ENCODE results near the gene TUBAL3.

Gene TUBAL3

GRCh38 chr10:5349362-5349761 lies 55.3 kb downstream of the TUBAL3 start:
- Histone ChIP-seq H3K4me1 (ENCODE audit: insufficient read depth, low read length) (no peaks in the 10 kb centered on the region), H3K4me3 (ENCODE audit: low read length) (no peak overlapping the region), H3K9me3 (ENCODE audit: insufficient read depth, low read depth, low read length) (no peaks in the 10 kb centered on the region), H3K36me3 (ENCODE audit: insufficient read depth, low read depth, low read length) (no peaks in the 10 kb centered on the region), H3K27ac (ENCODE audit: low read length) (no peak overlapping the region), H3K9ac (ENCODE audit: low read depth, low read length) (no peak overlapping the region), H3K27me3 (ENCODE audit: insufficient read depth, low read length) (no peaks in the 10 kb centered on the region)

GRCh38 chr10:5346881-5347280 lies 57.7 kb downstream of the TUBAL3 start:
- no peaks in the 10 kb centered on the region for H3K36me3 ChIP-seq (ENCODE audit: insufficient read depth, low read depth, low read length)
- no peak overlapping the region for H3K4me3 ChIP-seq (ENCODE audit: low read length)
- H3K27ac ChIP-seq (ENCODE audit: low read length), result no peak overlapping the region
- no peak overlapping the region for H3K9ac ChIP-seq (ENCODE audit: low read depth, low read length)
- H3K27me3 ChIP-seq (ENCODE audit: insufficient read depth, low read length), result no peaks in the 10 kb centered on the region
- H3K9me3 ChIP-seq (ENCODE audit: insufficient read depth, low read depth, low read length), result no peaks in the 10 kb centered on the region
- no peaks in the 10 kb centered on the region for H3K4me1 ChIP-seq (ENCODE audit: insufficient read depth, low read length)

GRCh38 chr10:5344746-5345145 lies 59.9 kb downstream of the TUBAL3 start:
- H3K9me3 ChIP-seq (ENCODE audit: insufficient read depth, low read depth, low read length), result no peaks in the 10 kb centered on the region
- no peak overlapping the region for H3K9ac ChIP-seq (ENCODE audit: low read depth, low read length)
- no peak overlapping the region for H3K4me3 ChIP-seq (ENCODE audit: low read length)
- H3K27me3 ChIP-seq (ENCODE audit: insufficient read depth, low read length), result no peaks in the 10 kb centered on the region
- H3K4me1 ChIP-seq (ENCODE audit: insufficient read depth, low read length), result no peaks in the 10 kb centered on the region
- no peaks in the 10 kb centered on the region for H3K36me3 ChIP-seq (ENCODE audit: insufficient read depth, low read depth, low read length)
- no peak overlapping the region for H3K27ac ChIP-seq (ENCODE audit: low read length)

- Histone ChIP-seq H3K4me3 (ENCODE audit: low read length) (no peak overlapping the region), H3K9me3 (ENCODE audit: insufficient read depth, low read depth, low read length) (no peaks in the 10 kb centered on the region), H3K4me1 (ENCODE audit: insufficient read depth, low read length) (no peaks in the 10 kb centered on the region), H3K36me3 (ENCODE audit: insufficient read depth, low read depth, low read length) (no peaks in the 10 kb centered on the region), H3K27ac (ENCODE audit: low read length) (no peak overlapping the region), H3K27me3 (ENCODE audit: insufficient read depth, low read length) (no peaks in the 10 kb centered on the region), H3K9ac (ENCODE audit: low read depth, low read length) (no peak overlapping the region)
Observed at GRCh38 chr10:5343979-5344378, 60.6 kb downstream of the TUBAL3 start.

- no peaks in the 10 kb centered on the region for H3K36me3 ChIP-seq (ENCODE audit: insufficient read depth, low read depth, low read length)
- H3K27ac ChIP-seq (ENCODE audit: low read length), result no peak overlapping the region
- H3K27me3 ChIP-seq (ENCODE audit: insufficient read depth, low read length), result no peaks in the 10 kb centered on the region
- H3K9me3 ChIP-seq (ENCODE audit: insufficient read depth, low read depth, low read length), result no peaks in the 10 kb centered on the region
- H3K4me1 ChIP-seq (ENCODE audit: insufficient read depth, low read length), result no peaks in the 10 kb centered on the region
- no peak overlapping the region for H3K9ac ChIP-seq (ENCODE audit: low read depth, low read length)
- no peak overlapping the region for H3K4me3 ChIP-seq (ENCODE audit: low read length)
Observed at GRCh38 chr10:5343561-5343960, 61.1 kb downstream of the TUBAL3 start.
